ENCODE data around the gene CCDC136. TPM values are rescaled to one million over a fixed set of nuclear protein-coding genes. Genes with fewer than 3 reads are reported as not detected.

CCDC136 gene
- total RNA-seq, 4 donors from 2014 or later, result 0.35 to 35.5 (median 6.1) TPM

GRCh38 chr7:128842674-128843641 is 51.2 kb downstream of the CCDC136 start:
- Histone ChIP-seq H3K27ac (no peak overlapping the region), H3K36me3 (peaks cover 0 to 28% (median 0%) of the 10 kb centered on the region in 3 donors), H3K27me3 (no peaks in the 10 kb centered on the region), H3K4me3 (no peak overlapping the region), H3K9me3 (no peaks in the 10 kb centered on the region), H3K4me1 (no peaks in the 10 kb centered on the region)
- DNase-seq, result no peak
- TF ChIP-seq POLR2A (IDR thresholded peaks at IDR 0.05), result no peak
- TF ChIP-seq CTCF (IDR thresholded peaks at IDR 0.05), result no peak

- Histone ChIP-seq H3K4me3 (no peak overlapping the region), H3K27ac (no peak overlapping the region), H3K36me3 (peaks cover 0 to 17% (median 0%) of the 10 kb centered on the region in 3 donors), H3K27me3 (no peaks in the 10 kb centered on the region), H3K4me1 (no peaks in the 10 kb centered on the region), H3K9me3 (no peaks in the 10 kb centered on the region)
- no peak for TF ChIP-seq POLR2A (IDR thresholded peaks at IDR 0.05)
- TF ChIP-seq CTCF (IDR thresholded peaks at IDR 0.05), result no peak
- no peak for DNase-seq
Observed at GRCh38 chr7:128843938-128844621, 52.3 kb downstream of the CCDC136 start.

- DNase-seq, result no peak
- H3K9me3 ChIP-seq, result no peaks in the 10 kb centered on the region
- H3K36me3 ChIP-seq, result peaks cover 0 to 18% (median 0%) of the 10 kb centered on the region in 3 donors
- no peak overlapping the region for H3K4me3 ChIP-seq
- H3K27ac ChIP-seq, result no peak overlapping the region
- H3K4me1 ChIP-seq, result no peaks in the 10 kb centered on the region
- no peak for TF ChIP-seq POLR2A (IDR thresholded peaks at IDR 0.05)
- no peak for TF ChIP-seq CTCF (IDR thresholded peaks at IDR 0.05)
- no peaks in the 10 kb centered on the region for H3K27me3 ChIP-seq
Observed at GRCh38 chr7:128844777-128845311, 53.1 kb downstream of the CCDC136 start.

GRCh38 chr7:128845475-128845874 is 53.7 kb downstream of the CCDC136 start:
- DNase-seq, result no peak
- Histone ChIP-seq H3K4me1 (no peaks in the 10 kb centered on the region), H3K27me3 (no peaks in the 10 kb centered on the region), H3K27ac (no peak overlapping the region), H3K9me3 (no peaks in the 10 kb centered on the region), H3K4me3 (no peak overlapping the region), H3K36me3 (peaks cover 0 to 17% (median 0%) of the 10 kb centered on the region in 3 donors)
- TF ChIP-seq POLR2A (IDR thresholded peaks at IDR 0.05), result no peak
- no peak for TF ChIP-seq CTCF (IDR thresholded peaks at IDR 0.05)

- H3K9me3 ChIP-seq, result no peaks in the 10 kb centered on the region
- H3K4me3 ChIP-seq, result no peak overlapping the region
- no peak overlapping the region for H3K27ac ChIP-seq
- H3K4me1 ChIP-seq, result no peaks in the 10 kb centered on the region
- no peaks in the 10 kb centered on the region for H3K27me3 ChIP-seq
- TF ChIP-seq CTCF (IDR thresholded peaks at IDR 0.05), result no peak
- TF ChIP-seq POLR2A (IDR thresholded peaks at IDR 0.05), result no peak
- no peak for DNase-seq
- H3K36me3 ChIP-seq, result peaks cover 0 to 17% (median 0%) of the 10 kb centered on the region in 3 donors
Observed at GRCh38 chr7:128845987-128846386, 54.2 kb downstream of the CCDC136 start.
